HG02852 (cell line): ENCODE measurements around the gene KLK13.

Experiments used
- ATAC-seq: cut with Tn5 transposase; IDR thresholded peaks from one replicate; pipeline ENCODE4 v1.9.1; 2021; ENCODE audit warnings: mild to moderate bottlenecking, moderate library complexity; ENCODE audit not compliant: unreplicated experiment

KLK13 gene

GRCh38 chr19:51065221-51065960, 499 bp upstream of the KLK13 start:
- ATAC-seq = no peak

GRCh38 chr19:51063664-51064063, 1.2 kb downstream of the KLK13 start:
- no peak for ATAC-seq

GRCh38 chr19:51060973-51061372, 3.9 kb downstream of the KLK13 start:
- no peak for ATAC-seq

GRCh38 chr19:51060336-51060735, 4.6 kb downstream of the KLK13 start:
- ATAC-seq = no peak

- no peak for ATAC-seq
Measured at GRCh38 chr19:51059715-51060114, 5.2 kb downstream of the KLK13 start.

GRCh38 chr19:51055866-51056265, 9.0 kb downstream of the KLK13 start:
- ATAC-seq = no peak

GRCh38 chr19:51047031-51047335, 17.9 kb downstream of the KLK13 start:
- no peak for ATAC-seq

- ATAC-seq = no peak
Measured at GRCh38 chr19:51044327-51044726, 20.6 kb downstream of the KLK13 start.

- ATAC-seq = no peak
Measured at GRCh38 chr19:51043497-51043896, 21.4 kb downstream of the KLK13 start.

- no peak for ATAC-seq
Measured at GRCh38 chr19:51040151-51040550, 24.7 kb downstream of the KLK13 start.

- no peak for ATAC-seq
Measured at GRCh38 chr19:51036519-51036918, 28.4 kb downstream of the KLK13 start.

- no peak for ATAC-seq
Measured at GRCh38 chr19:51034704-51035103, 30.2 kb downstream of the KLK13 start, which contains the start of gene KLK12. KLK12 (minus strand) TSS chr19:51035002; CDS start chr19:51034621, 381 bp downstream.

- ATAC-seq = no peak
Measured at GRCh38 chr19:51031880-51032225, 33.0 kb downstream of the KLK13 start.

GRCh38 chr19:51031220-51031879, 33.5 kb downstream of the KLK13 start:
- ATAC-seq = no peak

- no peak for ATAC-seq
Measured at GRCh38 chr19:51030631-51031030, 34.3 kb downstream of the KLK13 start.

GRCh38 chr19:51029718-51030117, 35.2 kb downstream of the KLK13 start:
- ATAC-seq = no peak

GRCh38 chr19:51027873-51028272, 37.0 kb downstream of the KLK13 start:
- ATAC-seq = no peak

GRCh38 chr19:51027126-51027806, 37.6 kb downstream of the KLK13 start:
- ATAC-seq = no peak

- no peak for ATAC-seq
Measured at GRCh38 chr19:51026554-51026831, 38.4 kb downstream of the KLK13 start, which contains the start of gene KLK11. KLK11 (minus strand) TSS chr19:51026616; CDS start chr19:51025631, 985 bp downstream.

GRCh38 chr19:51025809-51026553, 38.9 kb downstream of the KLK13 start:
- ATAC-seq = no peak

GRCh38 chr19:51025401-51025800, 39.5 kb downstream of the KLK13 start:
- ATAC-seq = no peak

- ATAC-seq = no peak
Measured at GRCh38 chr19:51024924-51025323, 40.0 kb downstream of the KLK13 start.
